HG02763 (cell line): Measurements from ENCODE around the gene SLC22A5.
"Not testable (repeated sequence)": the region's sequence is repeated elsewhere in the genome, so short reads cannot be mapped to it uniquely, and the experiment has no call there.

Source experiments
- ATAC-seq: cut with Tn5 transposase; IDR thresholded peaks from one replicate; pipeline ENCODE4 v1.9.1; 2021; ENCODE audit warnings: mild to moderate bottlenecking, moderate library complexity; ENCODE audit not compliant: unreplicated experiment

The SLC22A5 gene

DNA sequence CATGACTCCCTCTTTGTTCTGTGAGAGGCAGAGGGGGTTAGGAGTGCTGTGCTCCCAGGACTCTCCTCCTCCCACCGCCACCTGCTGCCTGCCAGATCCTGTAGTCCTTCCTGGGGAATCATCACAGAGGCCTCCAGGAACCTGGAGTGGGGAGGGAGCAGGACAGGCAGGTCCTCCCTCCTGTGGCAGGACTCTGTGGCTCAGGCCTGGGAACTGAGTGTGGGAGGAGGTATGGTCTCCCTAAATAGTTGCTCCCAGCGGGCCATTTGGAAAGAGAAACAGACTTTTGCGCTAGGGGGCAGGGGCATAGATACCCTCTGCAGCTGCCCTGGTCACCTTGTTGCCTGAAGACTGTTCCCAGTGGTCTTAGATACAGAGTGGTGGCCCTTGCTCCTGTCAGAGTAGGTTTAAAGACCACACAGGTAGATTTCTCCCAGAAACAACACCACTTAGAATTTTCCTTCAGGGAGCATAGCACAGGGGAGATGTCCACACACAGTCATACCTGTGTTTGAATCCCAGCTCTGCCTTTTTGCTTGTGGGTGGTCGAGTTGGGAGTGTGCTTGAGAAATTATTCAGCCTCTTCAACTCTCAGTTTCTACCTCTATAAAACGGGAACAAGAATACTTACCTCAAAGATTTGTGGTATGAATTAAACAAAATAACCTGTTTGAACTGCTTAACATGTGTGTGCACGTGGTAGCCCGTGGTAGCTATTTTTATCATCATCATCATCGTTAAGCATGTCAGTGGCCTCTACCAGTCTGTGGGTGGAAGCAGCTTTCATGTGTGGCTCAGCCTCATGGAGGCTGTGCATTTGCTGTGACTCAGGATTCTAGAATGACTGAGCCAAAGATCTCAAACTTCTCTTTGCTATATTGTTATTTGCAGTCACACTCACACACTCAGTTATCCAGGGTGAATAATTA lies 55.8 kb downstream of the SLC22A5 start:
- ATAC-seq, result peak; percentile 38

DNA sequence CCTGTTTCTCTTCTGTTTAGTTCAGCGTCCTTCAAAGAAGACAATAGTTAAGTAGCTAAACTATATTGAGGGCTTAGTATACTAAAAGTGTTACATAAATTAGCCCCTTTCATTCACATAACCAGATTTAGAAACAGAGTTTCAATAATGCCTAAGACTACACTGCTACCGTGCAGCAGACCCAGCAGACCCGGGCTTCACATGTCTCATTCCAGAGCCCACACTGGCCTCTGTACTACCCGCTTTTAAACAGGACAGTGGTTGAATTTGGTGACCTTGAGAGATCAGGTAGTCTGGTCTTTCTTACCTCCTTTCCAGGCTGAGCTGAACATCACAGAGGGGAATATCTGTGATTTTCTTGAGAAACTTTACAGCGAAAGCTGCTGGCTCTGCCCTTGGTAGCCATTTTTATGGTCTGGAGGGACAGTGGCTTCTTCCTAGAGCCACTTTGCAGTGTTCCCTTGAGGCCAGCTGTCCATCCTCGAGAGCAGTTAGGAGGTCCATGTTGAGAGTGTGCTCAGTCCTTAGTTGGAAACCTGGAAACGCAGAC lies 56.5 kb downstream of the SLC22A5 start:
- no peak for ATAC-seq

DNA sequence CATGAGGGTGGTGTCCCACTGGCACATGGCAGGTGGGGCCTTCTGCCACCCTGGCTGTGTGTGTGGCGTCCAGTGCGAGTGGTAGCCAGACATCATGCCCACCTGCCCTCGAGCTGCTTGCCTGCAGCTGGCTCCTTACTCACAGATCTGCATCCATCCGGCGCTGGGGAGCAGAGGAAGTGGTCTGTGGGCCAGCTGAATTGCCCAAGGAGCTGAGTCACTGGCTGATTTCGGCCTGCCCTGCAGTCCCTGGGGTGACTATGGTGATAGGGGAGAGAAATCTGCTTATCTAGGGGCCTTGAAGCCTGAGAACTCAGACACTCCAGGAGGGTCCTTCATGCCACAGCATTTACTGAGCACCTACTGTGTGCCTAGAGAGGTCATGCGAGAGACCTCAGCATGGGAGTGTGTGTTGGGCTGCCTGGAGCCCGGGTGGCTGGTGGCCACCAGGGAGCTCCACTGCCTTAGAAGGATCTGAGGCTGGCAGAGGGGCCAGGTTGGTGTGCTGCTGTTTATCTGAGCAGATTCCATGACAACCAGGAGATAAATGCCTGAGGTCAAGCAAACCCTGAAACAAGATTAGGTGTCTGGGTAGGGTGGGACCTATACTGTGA lies 57.1 kb downstream of the SLC22A5 start:
- ATAC-seq, result peak; percentile 41

DNA sequence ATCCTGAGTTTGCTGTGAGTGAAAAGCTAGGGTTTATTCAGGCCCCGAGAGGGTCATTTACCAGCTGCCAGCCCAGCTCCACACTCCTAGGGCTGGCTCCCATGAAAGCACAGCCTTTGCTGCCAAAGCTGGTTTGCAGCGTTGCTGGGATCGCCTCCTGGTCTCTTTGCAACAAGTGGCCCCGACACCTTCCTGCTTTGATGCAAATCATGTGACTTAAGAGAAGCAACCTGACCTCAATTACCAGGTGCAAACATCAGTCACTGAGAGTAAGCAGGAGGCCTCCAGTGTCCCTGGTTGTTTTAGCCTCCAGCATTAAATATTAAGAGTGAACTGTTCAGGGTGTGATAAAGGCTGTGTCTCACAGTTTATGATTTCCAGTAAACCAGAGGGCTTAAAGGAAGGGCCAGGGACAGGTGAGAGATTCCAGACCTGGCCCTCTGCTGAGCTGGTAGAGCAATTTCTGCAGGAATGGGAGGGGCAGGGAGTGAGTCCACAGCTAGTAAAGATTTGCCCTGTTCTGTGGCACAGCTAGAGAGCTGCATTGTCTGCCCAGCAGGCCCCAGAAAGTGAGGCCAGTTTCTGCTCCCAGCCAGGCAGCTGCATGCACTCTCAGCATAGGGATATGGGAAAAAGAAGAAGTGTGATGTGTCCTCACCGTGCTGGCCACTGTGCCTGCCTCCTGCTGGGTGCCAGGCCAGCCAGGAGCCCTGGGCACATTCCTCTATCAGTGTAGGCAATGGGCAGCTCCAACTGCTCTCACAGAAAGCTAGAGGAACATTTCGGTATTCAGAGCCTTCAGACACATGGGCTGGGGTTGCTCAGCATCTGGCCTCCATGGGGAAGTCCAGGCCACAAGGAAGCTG lies 58.0 kb downstream of the SLC22A5 start:
- ATAC-seq, result no peak

DNA sequence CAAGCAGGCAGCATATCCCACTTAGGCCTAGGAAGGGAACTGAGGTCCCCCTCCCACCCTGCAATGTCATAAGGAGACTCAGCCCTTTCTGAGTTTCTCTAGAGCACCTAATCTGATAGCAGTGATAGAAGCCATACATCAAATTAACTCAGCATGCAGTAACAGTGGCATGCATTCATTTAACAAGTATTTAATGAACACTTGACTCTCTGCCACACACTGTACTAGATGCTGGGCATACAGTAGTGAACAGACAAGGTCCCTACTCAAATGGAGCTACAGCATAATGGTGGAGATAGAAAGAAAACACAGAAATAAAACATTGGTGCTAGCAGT lies 58.6 kb downstream of the SLC22A5 start:
- ATAC-seq, result no peak

DNA sequence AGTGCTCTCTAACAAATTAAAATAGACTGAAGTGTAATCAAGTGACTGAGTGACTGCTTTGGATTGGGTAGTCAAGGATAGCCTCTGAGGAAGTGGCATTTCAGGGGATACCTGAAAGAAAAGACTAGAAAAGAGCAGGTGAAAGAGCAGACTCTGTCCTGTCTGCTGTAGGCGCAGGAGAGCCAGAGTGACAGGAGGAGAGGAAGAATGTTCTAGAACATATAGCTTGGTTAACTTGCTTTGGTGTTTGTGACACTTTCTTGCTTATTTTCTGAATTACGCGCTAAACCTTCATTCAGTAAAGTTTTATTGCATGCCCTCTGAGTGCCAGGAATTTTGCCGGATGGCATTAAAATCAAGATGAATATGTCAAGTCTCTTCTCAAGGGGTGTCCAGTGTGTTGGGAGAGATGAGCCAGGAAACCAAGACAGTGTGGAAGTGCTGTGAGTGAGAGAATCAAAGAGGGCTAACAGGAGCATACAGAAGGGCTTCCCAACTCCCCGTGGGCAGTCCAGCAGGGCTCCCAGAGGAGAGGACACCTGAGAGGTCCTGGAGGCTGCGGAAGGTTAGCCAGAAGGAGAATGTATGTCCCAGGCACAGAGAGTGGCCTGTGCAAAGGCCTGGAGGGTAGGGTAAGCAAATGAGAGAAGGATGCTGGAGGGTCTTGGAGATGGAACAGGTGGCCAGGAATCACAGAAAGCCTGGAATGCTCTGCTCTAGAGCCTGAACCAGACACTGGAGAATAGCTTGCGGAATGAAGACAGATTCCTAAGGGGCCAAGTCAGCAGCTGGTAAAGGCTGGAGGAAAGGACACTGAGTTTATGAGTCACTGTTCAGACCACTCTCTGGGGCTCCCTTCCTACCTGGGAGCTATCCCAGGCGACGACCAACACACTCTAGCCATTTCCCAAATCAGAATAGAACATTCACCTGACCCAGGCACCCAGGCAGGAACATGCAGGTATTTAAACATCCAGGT lies 59.3 kb downstream of the SLC22A5 start:
- ATAC-seq, result no peak

DNA sequence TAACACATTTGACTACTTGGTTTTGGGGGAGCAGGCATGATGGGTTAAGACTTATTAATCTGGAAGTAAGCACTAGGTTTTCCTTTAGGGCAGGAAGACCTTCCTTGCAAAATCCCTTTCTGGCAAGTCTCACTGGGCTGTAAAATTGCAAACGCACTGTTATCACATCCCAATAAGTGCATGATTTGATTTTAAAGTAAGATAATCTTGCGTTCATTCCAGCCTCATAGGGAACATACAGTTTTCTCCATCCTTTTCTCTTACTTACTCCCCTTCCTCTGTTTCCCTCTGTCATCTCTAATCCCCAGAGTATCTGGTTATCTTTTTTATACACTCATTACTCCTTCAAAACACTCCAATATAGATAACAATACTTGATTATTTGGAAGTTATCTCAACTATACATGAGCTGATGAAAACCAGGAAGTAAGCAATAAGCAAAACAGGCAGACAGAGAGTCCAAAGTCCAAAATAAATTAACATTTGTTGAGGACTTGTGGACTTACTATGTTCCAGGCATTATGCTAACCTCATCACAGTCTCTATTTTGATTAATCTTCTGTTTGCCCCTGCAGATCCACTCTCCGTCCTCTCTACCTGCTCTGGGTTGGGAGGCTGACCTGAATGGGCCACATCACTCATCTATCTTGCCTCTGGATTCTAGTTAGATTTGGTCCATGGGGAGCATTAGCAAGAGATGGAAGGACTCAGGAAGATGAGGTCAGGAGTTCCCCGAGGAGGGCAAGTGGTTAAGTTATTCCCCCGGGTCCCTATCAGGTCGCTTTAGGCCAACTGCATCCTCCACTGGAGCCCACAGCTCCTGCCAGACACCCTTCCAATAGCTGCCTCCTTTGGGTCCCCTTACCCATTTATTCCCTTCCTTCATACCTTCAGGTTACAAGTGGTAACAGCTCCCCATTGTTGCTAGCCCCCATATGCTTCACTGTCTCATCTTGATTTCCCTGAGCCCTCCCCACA lies 60.2 kb downstream of the SLC22A5 start:
- ATAC-seq, result no peak

DNA sequence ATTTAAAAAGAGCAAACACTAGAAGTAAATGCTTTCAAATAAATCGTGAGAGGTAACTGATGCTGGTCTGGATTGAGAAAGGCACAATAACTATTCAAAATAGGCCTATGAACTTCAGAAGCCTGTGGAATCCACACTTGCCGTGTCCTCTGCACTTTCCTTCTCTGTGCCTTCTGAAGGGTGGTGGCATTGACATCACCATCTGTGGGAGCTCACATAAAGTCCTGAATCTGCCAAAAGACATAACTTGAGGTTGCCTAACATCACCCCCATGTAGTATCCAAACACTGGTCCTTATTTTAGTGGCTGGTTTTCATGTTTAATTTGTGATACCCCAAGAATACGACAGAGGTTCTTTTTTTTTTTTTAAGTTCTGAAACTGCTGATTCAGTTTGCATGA lies 61.2 kb downstream of the SLC22A5 start:
- no peak for ATAC-seq

DNA sequence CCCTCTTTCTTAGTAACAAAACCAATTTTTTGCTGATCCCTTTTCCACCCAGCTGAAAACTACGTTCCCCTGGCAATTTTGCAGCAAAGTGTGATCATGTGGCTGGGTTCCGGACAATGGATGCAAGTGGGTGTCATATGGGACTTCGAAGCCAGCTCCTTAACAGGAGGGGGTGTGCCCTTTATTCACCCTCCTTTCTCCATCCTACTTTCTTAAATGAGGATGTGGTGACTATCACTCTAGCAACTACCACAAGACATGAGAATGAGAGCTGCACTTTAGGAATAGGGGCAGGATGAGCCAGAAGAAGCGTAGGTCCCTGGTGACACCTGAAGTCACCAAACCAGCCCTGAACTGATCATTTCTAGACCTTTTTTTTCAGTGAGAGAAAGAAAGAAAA lies 62.1 kb downstream of the SLC22A5 start:
- ATAC-seq, result no peak

DNA sequence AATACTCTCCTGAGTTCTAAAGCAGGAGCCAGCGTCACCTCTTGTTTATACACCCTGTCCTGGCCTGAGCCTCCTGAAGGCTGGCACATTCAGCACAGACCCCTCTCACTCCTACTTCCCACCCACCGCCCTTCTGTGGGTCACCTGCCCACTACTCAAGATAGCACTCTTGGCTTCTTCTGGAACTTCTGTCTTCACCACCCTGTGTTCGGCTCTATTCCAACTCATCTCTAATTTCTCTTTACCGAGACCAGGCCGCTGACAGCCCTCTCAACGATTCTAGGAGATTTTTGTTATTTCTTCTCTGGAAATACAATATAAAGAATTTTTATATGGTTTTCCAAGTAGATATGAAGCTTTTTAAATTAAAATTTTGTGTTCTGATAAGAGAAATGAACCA lies 63.6 kb downstream of the SLC22A5 start:
- no peak for ATAC-seq

DNA sequence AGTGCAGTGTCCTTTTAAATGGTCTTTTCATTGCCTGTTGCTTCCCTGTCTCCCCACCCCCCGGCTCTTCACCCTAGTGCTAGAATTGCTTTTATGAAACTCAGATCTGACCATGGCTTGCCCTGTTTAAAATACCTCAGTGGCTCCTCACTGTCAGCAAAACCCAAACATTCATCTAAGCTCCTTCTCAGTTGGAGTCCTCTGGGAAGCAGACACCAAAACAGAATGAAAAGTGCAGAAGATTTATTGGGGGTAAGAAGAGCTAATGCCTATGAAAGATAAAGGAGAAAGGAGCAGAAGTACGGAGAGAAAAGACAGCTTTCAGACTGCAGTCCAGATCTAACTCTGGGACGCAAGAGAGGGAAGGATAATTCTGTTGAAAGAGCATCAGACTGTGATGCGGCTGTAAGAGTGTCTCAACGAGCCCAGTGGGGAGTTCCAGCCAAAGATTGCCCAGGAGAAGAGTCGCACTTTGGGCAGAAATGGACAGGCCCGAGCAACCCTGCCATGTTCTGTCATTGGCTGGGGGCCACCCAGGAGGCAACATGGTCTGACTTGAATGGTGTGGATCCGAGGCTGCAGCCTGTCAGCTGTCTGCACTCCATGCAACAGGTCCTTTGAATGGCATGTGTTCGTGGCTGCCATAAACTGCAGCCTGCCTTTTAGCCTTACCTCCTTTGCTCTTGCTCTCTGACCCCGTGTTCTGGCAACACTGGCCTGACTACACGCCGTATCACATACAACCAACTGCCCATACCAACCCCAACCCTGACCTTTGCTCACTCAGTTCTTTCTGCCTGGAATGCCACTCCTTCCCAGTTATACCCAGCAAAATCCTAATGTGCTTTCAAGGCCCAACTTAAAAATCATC lies 65.1 kb downstream of the SLC22A5 start:
- no peak for ATAC-seq

DNA sequence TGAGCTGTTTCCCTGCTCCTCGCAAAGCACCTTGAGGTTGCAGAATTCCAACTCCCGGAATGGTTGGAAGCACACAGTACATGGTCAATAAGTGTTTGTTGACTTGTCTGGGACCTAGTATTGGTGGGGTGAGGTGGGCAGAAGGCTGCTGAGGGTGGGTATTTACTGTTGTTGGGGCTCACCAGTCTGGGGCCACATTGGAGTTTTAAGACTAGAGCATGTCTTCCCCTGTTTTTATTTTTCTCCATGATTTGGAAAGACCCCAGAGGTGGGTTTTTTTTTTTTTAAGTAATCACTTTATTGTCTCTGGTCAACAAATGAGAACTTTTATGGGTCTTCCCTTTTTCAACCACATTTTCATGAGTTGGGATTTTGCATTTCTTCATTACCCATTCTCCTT lies 65.9 kb downstream of the SLC22A5 start:
- no peak for ATAC-seq

DNA sequence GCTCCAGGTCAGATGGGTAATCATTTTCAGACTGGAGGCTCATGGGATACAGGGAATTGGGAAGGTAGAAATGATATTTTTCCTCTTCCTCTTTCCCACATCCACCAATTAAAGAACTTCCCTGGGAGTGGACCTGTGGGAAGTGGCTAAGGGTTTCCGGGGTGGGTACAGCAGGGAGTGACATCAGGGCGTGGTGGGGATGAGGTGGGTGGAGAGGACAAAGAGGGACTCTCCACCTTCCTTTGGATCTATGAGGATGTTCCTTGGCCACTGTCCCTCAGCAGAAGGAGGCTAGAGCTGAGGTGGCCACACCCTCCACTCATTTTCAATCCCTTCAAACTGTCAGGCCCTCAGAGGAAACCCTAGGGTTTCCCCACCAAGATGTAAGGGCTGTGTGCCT lies 66.4 kb downstream of the SLC22A5 start:
- no peak for ATAC-seq

DNA sequence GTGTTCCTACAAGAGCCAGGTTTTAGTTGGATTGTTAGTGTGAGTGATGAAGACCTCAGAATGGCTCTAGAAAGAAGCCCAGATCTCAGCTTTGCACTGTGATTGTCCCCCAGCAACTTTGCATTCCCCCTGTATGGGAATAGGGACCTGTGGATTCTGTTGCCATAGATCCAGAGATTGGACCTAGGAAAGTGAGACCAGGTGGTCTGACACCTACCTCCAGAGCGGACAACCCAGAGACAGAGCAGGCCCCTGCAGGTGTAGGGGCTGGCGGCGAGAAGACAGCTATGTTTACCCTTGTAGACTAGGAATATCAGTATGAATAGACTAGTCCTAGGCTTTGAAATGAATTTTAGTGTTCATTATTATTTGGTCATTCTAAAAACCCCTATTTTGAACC lies 67.4 kb downstream of the SLC22A5 start:
- no peak for ATAC-seq

DNA sequence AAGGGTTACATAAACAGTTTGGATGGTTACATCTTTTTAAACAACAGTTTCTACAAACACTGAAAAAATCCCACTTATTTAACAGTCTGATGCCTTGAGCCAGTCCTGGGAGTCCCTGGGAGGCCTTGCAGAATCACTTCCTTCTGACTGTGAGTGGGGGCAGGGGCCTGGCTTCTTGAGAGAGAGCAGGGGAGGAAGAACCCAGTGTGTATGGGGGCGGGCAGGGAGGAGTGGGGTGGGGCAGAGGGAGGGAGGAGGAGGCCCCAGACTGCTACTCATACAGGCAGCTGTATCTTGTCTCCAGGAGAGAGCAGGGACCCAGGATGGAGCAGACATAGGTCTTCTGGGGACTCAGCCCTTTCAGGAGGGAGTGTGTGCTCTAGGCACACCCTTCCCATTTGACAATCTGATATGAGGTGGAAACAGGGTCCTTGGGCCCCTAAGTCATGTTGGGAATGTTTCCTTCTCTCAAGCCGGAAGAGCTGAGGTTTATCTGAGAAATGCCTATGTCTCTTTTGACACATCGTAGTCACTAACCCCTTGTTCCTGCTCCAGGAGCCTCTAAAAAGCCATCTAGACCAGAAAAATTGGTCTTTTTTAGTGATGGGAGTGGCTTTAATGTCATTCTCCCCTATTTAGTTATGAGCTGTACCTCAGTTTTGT lies 68.2 kb downstream of the SLC22A5 start:
- ATAC-seq, result peak; percentile 75

DNA sequence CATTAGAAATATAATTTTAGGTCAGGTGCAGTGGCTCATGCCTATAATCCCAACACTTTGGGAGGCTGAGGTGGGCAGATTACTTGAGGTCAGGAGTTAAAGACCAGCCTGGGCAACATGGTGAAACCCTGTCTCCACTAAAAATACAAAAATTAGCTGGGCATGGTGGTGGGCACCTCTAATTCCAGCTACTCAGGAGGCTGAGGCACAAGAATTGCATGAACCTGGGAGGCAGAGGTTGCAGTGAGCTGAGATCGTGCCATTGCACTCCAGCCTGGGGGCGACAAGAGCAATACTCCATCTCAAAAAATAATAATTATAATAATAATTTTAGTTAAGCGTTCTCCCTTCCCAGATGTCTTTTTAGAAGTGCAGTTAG lies 68.7 kb downstream of the SLC22A5 start:
- not testable (repeated sequence) for ATAC-seq

DNA sequence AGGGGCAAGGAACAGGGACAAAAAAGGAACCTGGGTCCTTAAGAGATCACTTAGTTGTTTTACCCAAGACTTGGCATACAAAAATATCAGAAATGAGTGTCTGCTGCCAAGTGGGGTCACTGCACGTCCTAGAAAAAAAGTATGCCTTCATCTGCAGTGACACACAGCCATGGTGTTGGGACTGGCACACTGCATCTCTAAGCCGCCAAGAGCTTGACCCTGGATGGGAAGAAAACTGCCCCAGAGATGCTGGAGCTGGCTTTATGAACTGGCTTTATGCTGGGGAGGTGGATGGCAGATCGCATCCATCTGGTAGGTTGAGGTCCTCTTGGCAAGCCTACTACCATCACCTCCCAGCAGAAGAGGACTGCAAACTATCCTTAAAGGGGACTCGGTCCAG lies 69.4 kb downstream of the SLC22A5 start:
- no peak for ATAC-seq
